T-helper 2 cell treated with Interferon-gamma antibody and Interleukin-4, amounts not matched to agents 100 ng/mL and 5 ng/mL, for 36 hours (primary cell): ENCODE measurements around the gene ANKRD31. TPM values are rescaled to one million over a fixed set of nuclear protein-coding genes. Genes with fewer than 3 reads are reported as not detected.
"Not testable (repeated sequence)": the region's sequence is repeated elsewhere in the genome, so short reads cannot be mapped to it uniquely, and the experiment has no call there.

Experiments
- intact Hi-C: fragments of 100-400 bp; cut with micrococcal nuclease; formaldehyde crosslinking; loops from one replicate; pipeline ENCODE4 v1.15.1; 2023
- total RNA-seq: library from RNA; stranded (reverse); gene quantifications from 2 replicates; pipeline ENCODE4 v1.2.3, GENCODE V29; 2022

ANKRD31 gene, protein sequence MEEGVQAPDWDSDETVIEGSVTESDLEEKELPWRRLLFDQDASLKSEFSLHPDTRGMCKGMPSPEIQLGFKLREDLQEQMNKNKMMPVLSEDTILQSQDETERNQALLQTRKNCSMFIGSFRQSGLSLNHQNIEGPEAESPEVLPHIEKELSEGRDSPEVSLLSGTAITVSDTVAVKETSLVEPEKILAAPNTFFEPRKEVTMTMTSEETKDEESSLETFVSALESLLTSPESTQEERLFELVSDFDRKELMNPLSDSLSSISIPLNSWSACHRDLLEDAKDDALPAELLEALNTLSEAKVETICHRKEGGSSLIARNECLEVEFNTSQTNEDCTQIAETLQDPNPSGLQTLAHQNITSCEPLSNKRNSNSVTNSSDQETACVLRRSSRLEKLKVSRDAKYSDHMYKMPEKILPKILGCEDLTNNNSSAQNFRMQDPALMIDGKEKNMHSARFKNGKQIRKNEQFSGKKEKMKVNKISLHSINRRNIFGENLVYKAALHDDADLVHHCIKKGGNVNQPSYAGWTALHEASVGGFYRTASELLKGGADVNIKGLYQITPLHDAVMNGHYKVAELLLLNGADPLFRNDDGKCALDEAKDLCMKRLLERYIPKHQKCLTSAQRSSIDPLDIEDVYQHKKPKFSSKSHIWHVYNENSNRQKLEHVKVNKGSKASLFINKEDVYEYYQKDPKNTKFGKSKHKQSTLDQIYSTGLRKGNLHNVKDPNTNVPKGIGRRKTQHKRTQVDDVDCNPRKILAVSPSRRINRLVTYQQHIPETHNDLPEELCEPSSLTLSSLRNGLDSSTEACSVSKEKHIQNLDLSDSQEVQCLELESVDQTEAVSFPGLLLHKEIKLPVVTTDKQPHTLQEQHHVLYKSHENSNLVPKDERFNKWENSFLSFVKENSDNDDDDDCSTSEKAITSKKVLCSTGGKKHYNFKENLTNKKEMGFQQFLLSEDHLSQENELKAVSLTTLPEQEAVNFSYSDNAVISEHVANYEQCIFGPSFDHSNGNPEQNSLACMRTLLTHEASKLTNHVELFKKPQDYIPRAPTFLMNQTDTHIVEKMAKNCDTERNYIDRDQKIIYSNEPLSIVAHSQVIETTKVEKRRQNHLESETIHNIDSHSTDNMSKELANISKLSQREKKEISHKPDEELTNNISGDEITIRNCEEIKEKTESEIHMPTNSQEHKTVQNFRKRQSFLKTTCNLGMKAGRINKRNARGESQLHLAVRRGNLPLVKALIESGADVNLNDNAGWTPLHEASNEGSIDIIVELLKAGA (N-terminal part only)
- total RNA-seq: 0.16 and 0.18 TPM in 2 replicates

- intact Hi-C loops: loop anchor here (1.0 to 10.0 kb wide), 8 partner anchors 100 to 1669 kb away; partner anchors contain the start of genes ANKRA2, CERT1, POC5 and POLK
Measured at GRCh38 chr5:75236322-75237316, at the start of gene ANKRD31. Gene ANKRD31, minus strand, starts transcription at chr5:75236878. Its CDS starts 192 bp downstream, at chr5:75236686.

DNA sequence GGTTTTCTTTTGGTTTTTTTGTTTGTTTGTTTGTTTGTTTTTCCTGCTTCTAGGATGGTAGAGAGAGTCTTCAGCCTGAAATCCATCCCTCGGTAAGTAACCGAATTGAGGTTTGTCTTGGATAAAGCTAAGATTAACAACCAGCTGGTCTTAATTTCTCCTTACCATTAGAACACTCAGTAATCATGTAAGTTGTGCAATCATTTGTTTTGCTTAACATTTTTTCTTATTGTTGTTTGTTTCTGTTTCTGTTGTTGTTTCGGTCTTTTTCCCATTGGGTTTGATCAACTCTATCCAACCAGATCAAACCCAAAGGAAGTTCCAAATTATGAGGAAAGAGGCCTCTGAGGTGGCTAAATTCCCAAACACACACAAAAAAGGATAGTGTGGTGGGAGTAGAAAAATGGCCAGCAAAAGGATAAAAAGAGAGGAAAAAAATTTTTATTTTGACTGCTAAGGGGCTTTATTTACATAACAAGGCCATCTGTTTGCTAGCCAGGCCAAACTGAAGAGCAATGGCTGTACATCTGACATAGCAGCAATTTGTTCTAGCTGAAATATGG lies 49.6 kb upstream of the ANKRD31 start:
- intact Hi-C loops: no loop called here

GRCh38 chr5:75282581-75282980 lies 45.9 kb upstream of the ANKRD31 start:
- intact Hi-C loops: no loop called here

- intact Hi-C loops: no loop called here
Measured at GRCh38 chr5:75281716-75282465, 45.2 kb upstream of the ANKRD31 start.

DNA sequence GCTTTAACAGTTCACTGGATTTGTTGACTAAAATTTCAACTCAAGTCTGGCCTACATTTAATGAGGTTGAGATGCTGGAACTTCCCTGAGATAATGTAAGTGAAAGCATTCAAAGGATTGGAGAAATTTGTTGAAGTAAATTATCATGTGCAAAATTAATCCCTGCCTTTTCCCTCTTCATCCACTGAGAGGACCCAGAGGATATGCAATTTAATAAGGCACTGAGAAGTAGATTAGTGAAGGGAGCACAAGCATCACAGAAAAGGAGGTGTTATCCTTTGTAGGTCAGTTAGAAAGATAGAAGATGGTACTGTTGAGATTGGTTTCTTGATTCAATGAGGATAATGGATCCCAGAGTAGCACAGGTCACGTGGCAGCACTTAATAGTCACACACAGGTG lies 42.6 kb upstream of the ANKRD31 start:
- intact Hi-C loops: no loop called here

DNA sequence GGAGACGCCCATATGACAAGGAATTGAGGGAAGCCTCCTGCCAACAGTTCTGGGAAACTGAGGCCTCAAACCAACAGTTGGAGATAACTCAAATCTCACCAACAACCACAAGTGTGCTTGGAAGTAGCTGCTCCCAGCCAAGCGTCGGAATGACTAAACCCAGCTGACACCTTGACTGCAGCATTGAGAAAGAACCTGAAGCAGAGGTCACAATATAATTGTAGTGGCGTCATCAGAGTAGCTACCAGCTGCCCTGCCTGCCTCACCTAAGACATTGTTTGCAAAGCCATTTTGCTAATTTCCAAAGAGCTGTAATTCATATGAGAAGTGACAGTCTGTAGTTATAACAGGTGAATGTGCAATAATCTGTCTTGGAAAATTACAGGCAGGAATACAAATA lies 40.8 kb upstream of the ANKRD31 start:
- intact Hi-C loops: no loop called here

DNA sequence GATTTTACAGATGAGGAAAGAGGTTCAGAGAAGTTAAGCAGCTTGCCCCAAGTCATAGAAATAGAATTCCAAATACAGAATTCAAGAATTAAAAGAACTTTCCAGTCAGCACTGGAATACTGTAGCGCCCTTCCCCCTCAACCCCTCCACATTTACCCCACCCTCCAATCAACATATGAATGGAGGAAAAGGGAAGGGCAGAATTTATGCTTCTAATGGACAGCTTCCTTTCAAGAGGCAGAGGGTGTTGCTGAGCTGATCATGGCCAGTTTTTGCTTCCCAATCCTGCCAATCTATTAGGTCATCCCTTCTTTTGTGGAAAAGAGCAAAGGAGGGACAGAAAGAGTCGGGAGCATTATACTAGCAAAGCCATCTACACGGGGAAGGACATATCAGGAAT lies 39.1 kb upstream of the ANKRD31 start:
- intact Hi-C loops: no loop called here

- intact Hi-C loops: no loop called here
Measured at GRCh38 chr5:75275147-75275546, 38.5 kb upstream of the ANKRD31 start.

GRCh38 chr5:75274486-75274885 lies 37.8 kb upstream of the ANKRD31 start:
- intact Hi-C loops: no loop called here

DNA sequence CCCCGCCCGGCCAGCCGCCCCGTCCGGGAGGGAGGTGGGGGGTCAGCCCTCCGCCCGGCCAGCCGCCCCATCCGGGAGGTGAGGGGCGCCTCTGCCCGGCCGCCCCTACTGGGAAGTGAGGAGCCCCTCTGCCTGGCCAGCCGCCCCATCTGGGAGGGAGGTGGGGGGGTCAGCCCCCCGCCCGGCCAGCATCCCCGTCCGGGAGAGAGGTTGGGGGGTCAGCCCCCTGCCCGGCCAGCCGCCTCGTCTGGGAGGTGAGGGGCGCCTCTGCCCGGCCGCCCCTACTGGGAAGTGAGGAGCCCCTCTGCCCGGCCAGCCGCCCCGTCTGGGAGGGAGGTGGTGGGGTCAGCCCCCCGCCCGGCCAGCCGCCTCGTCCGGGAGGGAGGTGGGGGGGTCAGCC lies 33.9 kb upstream of the ANKRD31 start:
- intact Hi-C loops: not testable (repeated sequence)

DNA sequence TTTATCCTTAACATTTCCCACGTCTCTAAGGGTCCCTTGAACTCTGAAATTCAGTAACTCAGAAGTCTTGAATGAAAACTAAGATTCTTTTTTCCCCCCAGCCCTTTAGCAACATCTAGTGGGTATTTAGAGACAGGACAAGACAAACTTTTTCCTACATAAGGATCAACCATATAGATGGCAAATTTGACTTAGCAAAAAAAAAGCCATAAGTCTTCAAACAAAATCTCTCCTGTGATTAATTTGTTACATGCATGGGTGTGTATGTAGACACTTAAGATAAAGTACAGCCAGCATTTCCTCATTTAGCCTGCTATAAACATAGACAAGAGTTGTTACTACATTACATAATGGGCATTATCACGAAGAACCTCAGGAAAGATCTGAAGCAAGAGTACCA lies 29.1 kb upstream of the ANKRD31 start:
- intact Hi-C loops: loop anchor here (1.0 kb wide), 1 partner anchor 215 kb away; no protein-coding TSS in a partner anchor

GRCh38 chr5:75262271-75262670 lies 25.6 kb upstream of the ANKRD31 start:
- intact Hi-C loops: no loop called here

- intact Hi-C loops: no loop called here
Measured at GRCh38 chr5:75260708-75261107, 24.0 kb upstream of the ANKRD31 start.

GRCh38 chr5:75250452-75250851 lies 13.8 kb upstream of the ANKRD31 start:
- intact Hi-C loops: not testable (repeated sequence)

DNA sequence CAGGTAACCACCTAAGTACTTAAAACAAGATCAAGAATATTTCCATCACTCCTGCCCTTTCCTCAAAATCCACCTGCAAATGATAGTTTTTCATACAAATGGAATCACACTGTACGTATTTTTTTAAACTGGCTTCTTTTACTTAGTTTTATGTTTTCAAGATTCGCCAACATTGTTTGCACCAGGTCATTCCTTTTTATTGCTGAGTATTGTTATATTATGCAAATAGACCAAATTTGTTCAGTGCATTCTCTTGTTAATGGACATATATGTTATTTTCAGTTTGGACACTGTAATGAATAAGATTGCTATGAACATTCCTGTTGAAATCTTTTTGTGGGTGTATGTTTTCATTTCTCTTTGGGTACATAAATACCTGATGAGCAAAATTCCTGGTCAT lies 8.3 kb upstream of the ANKRD31 start:
- intact Hi-C loops: no loop called here

GRCh38 chr5:75243510-75243909 lies 6.8 kb upstream of the ANKRD31 start:
- intact Hi-C loops: no loop called here

DNA sequence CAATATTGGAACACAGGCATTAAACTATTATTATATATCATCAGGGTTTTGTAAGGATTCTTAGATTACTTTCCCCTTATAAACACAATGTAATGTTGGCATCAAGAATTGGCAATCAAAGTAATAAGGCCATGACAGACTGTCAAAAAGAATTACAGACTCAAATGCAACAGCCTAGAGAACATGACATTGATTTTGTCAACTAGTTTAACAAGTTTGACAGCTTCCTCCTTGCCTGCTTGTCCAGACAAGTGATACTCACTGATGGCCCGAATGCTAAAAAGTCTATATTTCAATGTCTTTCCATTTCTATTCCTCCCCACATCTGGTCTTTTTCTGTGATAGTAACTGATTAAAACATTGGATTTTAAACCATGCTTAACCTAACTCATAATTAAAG lies 6.4 kb upstream of the ANKRD31 start:
- intact Hi-C loops: no loop called here

DNA sequence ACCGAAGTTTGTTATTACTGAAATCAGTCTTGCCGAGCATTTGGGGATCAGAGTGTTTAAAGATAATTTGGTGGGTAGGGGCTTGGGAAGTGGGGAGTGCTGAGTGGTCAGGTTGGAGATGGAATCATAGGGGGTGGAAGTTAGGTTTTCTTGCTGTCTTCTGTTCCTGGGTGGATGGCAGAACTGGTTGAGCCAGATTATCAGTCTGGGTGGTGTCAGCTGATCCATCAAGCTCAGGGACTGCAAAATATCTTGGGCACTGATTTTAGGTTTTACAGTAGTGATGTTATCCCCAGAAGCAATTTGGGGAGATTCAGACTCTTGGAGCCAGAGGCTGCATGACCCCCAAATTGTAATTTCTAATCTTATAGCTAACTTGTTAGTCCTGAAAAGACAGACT lies 5.4 kb upstream of the ANKRD31 start:
- intact Hi-C loops: no loop called here

DNA sequence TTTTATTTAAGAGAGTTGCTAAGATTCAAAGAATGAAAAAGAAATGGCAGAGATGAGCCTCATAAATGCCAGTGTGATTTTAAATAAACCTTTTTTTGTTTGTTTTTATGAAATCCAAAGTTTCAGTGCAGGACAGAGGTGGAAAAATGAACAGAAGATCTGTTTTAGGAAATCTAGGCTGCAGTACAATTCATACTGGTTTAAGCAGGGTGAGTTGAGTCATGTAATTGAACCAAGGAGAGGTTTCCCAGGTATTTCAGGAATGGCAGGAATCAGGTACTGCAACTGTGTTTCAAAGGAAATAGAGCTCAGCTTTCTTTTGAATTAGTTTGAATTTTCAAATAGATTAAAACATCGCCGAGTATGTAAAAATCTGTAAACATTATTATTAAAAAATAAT lies 3.0 kb upstream of the ANKRD31 start:
- intact Hi-C loops: loop anchor here (5.0 to 10.0 kb wide), 3 partner anchors 938 to 1672 kb away; partner anchors contain the start of genes ANKRA2 and UTP15
